ENCODE measurements around the gene MTA1.

DNA sequence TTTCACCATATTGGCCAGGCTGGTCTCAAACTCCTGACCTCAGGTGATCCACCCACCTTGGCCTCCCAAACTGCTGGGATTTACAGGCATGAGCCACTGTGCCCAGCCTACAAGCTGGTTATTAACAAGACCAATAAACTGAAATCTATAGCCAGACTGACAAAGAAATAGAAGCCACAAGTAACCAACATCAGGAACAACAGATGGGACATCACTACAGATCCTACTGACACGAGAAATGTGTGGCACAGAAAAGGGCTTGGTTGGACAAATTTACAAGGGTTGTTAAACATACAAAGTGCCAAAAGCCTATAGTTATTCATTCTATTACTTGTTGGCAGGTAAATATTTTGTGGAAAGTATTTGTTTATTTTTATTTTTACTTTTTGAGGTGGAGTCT lies 11.6 kb downstream of the MTA1 start:
- TF ChIP-seq, protein P1, sequence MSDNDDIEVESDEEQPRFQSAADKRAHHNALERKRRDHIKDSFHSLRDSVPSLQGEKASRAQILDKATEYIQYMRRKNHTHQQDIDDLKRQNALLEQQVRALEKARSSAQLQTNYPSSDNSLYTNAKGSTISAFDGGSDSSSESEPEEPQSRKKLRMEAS (IDR thresholded peaks at IDR 0.05; ENCODE audit: low read depth): no peak
- TF ChIP-seq, protein P2, sequence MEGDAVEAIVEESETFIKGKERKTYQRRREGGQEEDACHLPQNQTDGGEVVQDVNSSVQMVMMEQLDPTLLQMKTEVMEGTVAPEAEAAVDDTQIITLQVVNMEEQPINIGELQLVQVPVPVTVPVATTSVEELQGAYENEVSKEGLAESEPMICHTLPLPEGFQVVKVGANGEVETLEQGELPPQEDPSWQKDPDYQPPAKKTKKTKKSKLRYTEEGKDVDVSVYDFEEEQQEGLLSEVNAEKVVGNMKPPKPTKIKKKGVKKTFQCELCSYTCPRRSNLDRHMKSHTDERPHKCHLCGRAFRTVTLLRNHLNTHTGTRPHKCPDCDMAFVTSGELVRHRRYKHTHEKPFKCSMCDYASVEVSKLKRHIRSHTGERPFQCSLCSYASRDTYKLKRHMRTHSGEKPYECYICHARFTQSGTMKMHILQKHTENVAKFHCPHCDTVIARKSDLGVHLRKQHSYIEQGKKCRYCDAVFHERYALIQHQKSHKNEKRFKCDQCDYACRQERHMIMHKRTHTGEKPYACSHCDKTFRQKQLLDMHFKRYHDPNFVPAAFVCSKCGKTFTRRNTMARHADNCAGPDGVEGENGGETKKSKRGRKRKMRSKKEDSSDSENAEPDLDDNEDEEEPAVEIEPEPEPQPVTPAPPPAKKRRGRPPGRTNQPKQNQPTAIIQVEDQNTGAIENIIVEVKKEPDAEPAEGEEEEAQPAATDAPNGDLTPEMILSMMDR (IDR thresholded peaks at IDR 0.05): no peak
- TF ChIP-seq GATA2 (CRISPR knock-in tag; IDR thresholded peaks at IDR 0.05): no peak
